HEK293 (cell line): ENCODE data around the gene TWSG1.

Source experiments
- CTCF ChIP-seq: fragments of 450-650 bp; formaldehyde crosslinking; IDR thresholded peaks from 2 replicates; pipeline ENCODE4 v1.5.1; 2016; ENCODE audit warnings: missing biosample characterization, missing genetic modification characterization
- ELK4 ChIP-seq: IDR thresholded peaks from 2 replicates; pipeline ENCODE4 v1.6.1; 2011; ENCODE audit warnings: mild to moderate bottlenecking, low read depth, low read length, borderline replicate concordance
- KLF16 ChIP-seq: fragments of 450-650 bp; formaldehyde crosslinking; IDR thresholded peaks from 2 replicates; pipeline ENCODE4 v1.5.1; 2017; ENCODE audit warnings: missing biosample characterization, missing genetic modification characterization
- PRDM1 ChIP-seq: fragments of 450-650 bp; formaldehyde crosslinking; IDR thresholded peaks from 2 replicates; pipeline ENCODE4; 2016; ENCODE audit warnings: missing biosample characterization, missing genetic modification characterization
- YY1 ChIP-seq: fragments of 450-650 bp; formaldehyde crosslinking; IDR thresholded peaks from 2 replicates; pipeline ENCODE4 v1.5.1; 2018; ENCODE audit warnings: missing biosample characterization, missing genetic modification characterization
- ZBTB17 ChIP-seq: fragments of 450-650 bp; formaldehyde crosslinking; IDR thresholded peaks from 2 replicates; pipeline ENCODE4 v1.5.1; 2016; ENCODE audit warnings: missing biosample characterization, missing genetic modification characterization
- ZBTB21 ChIP-seq: fragments of 450-650 bp; formaldehyde crosslinking; IDR thresholded peaks from 2 replicates; pipeline ENCODE4 v1.5.1; 2017; ENCODE audit warnings: missing biosample characterization, missing genetic modification characterization
- ZFP41 ChIP-seq: fragments of 450-650 bp; formaldehyde crosslinking; IDR thresholded peaks from 2 replicates; pipeline ENCODE4 v1.5.1; 2016; ENCODE audit warnings: missing biosample characterization, missing genetic modification characterization, borderline replicate concordance
- ZIC2 ChIP-seq: fragments of 450-650 bp; formaldehyde crosslinking; IDR thresholded peaks from 2 replicates; pipeline ENCODE4 v1.5.1; 2016; ENCODE audit warnings: missing biosample characterization, missing genetic modification characterization
- ZNF18 ChIP-seq: fragments of 450-650 bp; formaldehyde crosslinking; IDR thresholded peaks from 2 replicates; pipeline ENCODE4 v1.5.1; 2016; ENCODE audit warnings: missing biosample characterization, missing genetic modification characterization
- ZNF302 ChIP-seq: fragments of 450-650 bp; formaldehyde crosslinking; IDR thresholded peaks from 2 replicates; pipeline ENCODE4 v1.5.1; 2016; ENCODE audit warnings: missing biosample characterization, missing genetic modification characterization, low read depth
- ZNF513 ChIP-seq: fragments of 450-650 bp; IDR thresholded peaks from 2 replicates; pipeline ENCODE4 v1.5.1; 2018; ENCODE audit warnings: missing biosample characterization, missing genetic modification characterization
- ZNF514 ChIP-seq: fragments of 450-650 bp; formaldehyde crosslinking; IDR thresholded peaks from 2 replicates; pipeline ENCODE4 v1.5.1; 2016; ENCODE audit warnings: missing biosample characterization, missing genetic modification characterization
- ZNF837 ChIP-seq: fragments of 450-650 bp; formaldehyde crosslinking; IDR thresholded peaks from 2 replicates; pipeline ENCODE4 v1.5.1; 2016; ENCODE audit warnings: missing biosample characterization, missing genetic modification characterization

GRCh38 chr18:9428301-9428706 lies 93.7 kb downstream of the TWSG1 start:
- TF ChIP-seq CTCF (no peak), ZNF837 (tag by site-specific recombination) (no peak), ELK4 (no peak), ZIC2 (no peak), ZNF18 (tag by site-specific recombination) (no peak), KLF16 (tag by site-specific recombination) (no peak), ZNF514 (tag by site-specific recombination) (no peak), YY1 (no peak), ZBTB21 (tag by site-specific recombination) (no peak), PRDM1 (tag by site-specific recombination) (no peak), ZNF302 (tag by site-specific recombination) (no peak), ZBTB17 (no peak), ZNF513 (tag by site-specific recombination) (no peak), ZFP41 (tag by site-specific recombination) (no peak)
